ENCODE results near the gene MIF4GD. TPM values are rescaled to one million over a fixed set of nuclear protein-coding genes. Genes with fewer than 3 reads are reported as not detected.

MIF4GD gene
- total and polyA plus RNA-seq, 9 of the 15 experiments (the other 6 are each of a cell fraction or from before 2014, with no cell fraction given), result 11.8 to 63.8 (median 28.1) TPM

- TF ChIP-seq ZBTB40 (IDR thresholded peaks at IDR 0.05), result no peak
- no peak for TF ChIP-seq ZBTB40 (CRISPR knock-in tag; IDR thresholded peaks at IDR 0.05)
- peak; percentile 38 for TF ChIP-seq FIP1L1 (IDR thresholded peaks at IDR 0.05; ENCODE audit: low read depth, low read length, poor library complexity, severe bottlenecking)
- no peak for TF ChIP-seq POU5F1 (IDR thresholded peaks at IDR 0.05; ENCODE audit: borderline replicate concordance, low read depth, low read length, partially characterized antibody)
- TF ChIP-seq THRA (IDR thresholded peaks at IDR 0.05), result no peak
- no peak for TF ChIP-seq ZNF75A (CRISPR knock-in tag; IDR thresholded peaks at IDR 0.05)
- TF ChIP-seq ZFP91 (CRISPR knock-in tag; IDR thresholded peaks at IDR 0.05), result no peak
Measured at GRCh38 chr17:75240394-75241142, 30.5 kb downstream of the MIF4GD start (continued).

Measured in K562 (cell line).